IPS-15b (cell line): Measurements from ENCODE around the gene ANO1.
"Not testable (repeated sequence)": the region's sequence is repeated elsewhere in the genome, so short reads cannot be mapped to it uniquely, and the experiment has no call there.

ENCODE experiments used
- H3K27me3 ChIP-seq: one replicate; pipeline ENCODE4 v1.6.1; 2013; ENCODE audit warnings: low read length; ENCODE audit not compliant: control insufficient read depth, insufficient read depth
- H3K36me3 ChIP-seq: one replicate; pipeline ENCODE4 v1.6.1; 2013; ENCODE audit warnings: low read length; ENCODE audit not compliant: control insufficient read depth, insufficient read depth
- H3K4me1 ChIP-seq: one replicate; pipeline ENCODE4 v1.6.1; 2013; ENCODE audit warnings: mild to moderate bottlenecking, low read length; ENCODE audit not compliant: control insufficient read depth, insufficient read depth
- H3K4me3 ChIP-seq: one replicate; pipeline ENCODE4 v1.5.1; 2013; ENCODE audit warnings: low read depth, low read length
- H3K9ac ChIP-seq: one replicate; pipeline ENCODE4 v1.6.1; 2013; ENCODE audit warnings: low read depth, mild to moderate bottlenecking, low read length
- H3K9me3 ChIP-seq: one replicate; pipeline ENCODE4 v1.6.1; 2013; ENCODE audit warnings: mild to moderate bottlenecking, low read length; ENCODE audit not compliant: control insufficient read depth, insufficient read depth

ANO1 gene

GRCh38 chr11:70206226-70206981 is 128.3 kb downstream of the ANO1 start:
- Histone ChIP-seq H3K9me3 (no peaks in the 10 kb centered on the region), H3K4me3 (no peak overlapping the region), H3K4me1 (peaks cover 11% of the 10 kb centered on the region), H3K36me3 (peaks cover 17% of the 10 kb centered on the region), H3K9ac (no peak overlapping the region), H3K27me3 (no peaks in the 10 kb centered on the region)

GRCh38 chr11:70206982-70207376 is 128.9 kb downstream of the ANO1 start:
- Histone ChIP-seq H3K36me3 (peaks cover 17% of the 10 kb centered on the region), H3K4me1 (peaks cover 11% of the 10 kb centered on the region), H3K9ac (no peak overlapping the region), H3K4me3 (no peak overlapping the region), H3K9me3 (no peaks in the 10 kb centered on the region), H3K27me3 (no peaks in the 10 kb centered on the region)

GRCh38 chr11:70207531-70208131 is 129.5 kb downstream of the ANO1 start:
- Histone ChIP-seq H3K36me3 (peaks cover 17% of the 10 kb centered on the region), H3K4me1 (peaks cover 11% of the 10 kb centered on the region), H3K9me3 (no peaks in the 10 kb centered on the region), H3K9ac (no peak overlapping the region), H3K4me3 (no peak overlapping the region), H3K27me3 (no peaks in the 10 kb centered on the region)

GRCh38 chr11:70209391-70209912 is 131.3 kb downstream of the ANO1 start:
- H3K9me3 ChIP-seq: no peaks in the 10 kb centered on the region
- H3K4me3 ChIP-seq: no peak overlapping the region
- no peak overlapping the region for H3K9ac ChIP-seq
- H3K4me1 ChIP-seq: peaks cover 5% of the 10 kb centered on the region
- H3K27me3 ChIP-seq: no peaks in the 10 kb centered on the region
- H3K36me3 ChIP-seq: peaks cover 17% of the 10 kb centered on the region

GRCh38 chr11:70210051-70210501 is 132.0 kb downstream of the ANO1 start:
- Histone ChIP-seq H3K27me3 (no peaks in the 10 kb centered on the region), H3K4me1 (no peaks in the 10 kb centered on the region), H3K9ac (no peak overlapping the region), H3K4me3 (no peak overlapping the region), H3K36me3 (peaks cover 17% of the 10 kb centered on the region), H3K9me3 (no peaks in the 10 kb centered on the region)

- H3K27me3 ChIP-seq: no peaks in the 10 kb centered on the region
- peaks cover 17% of the 10 kb centered on the region for H3K36me3 ChIP-seq
- H3K4me1 ChIP-seq: no peaks in the 10 kb centered on the region
- no peak overlapping the region for H3K9ac ChIP-seq
- no peak overlapping the region for H3K4me3 ChIP-seq
- H3K9me3 ChIP-seq: no peaks in the 10 kb centered on the region
Measured at GRCh38 chr11:70210530-70210929, 132.4 kb downstream of the ANO1 start.

- no peak overlapping the region for H3K9ac ChIP-seq
- H3K36me3 ChIP-seq: peaks cover 6% of the 10 kb centered on the region
- no peaks in the 10 kb centered on the region for H3K4me1 ChIP-seq
- no peaks in the 10 kb centered on the region for H3K9me3 ChIP-seq
- H3K27me3 ChIP-seq: no peaks in the 10 kb centered on the region
- H3K4me3 ChIP-seq: no peak overlapping the region
Measured at GRCh38 chr11:70212227-70212811, 134.2 kb downstream of the ANO1 start.

GRCh38 chr11:70217388-70217787 is 139.3 kb downstream of the ANO1 start:
- H3K4me1 ChIP-seq, H3K9ac ChIP-seq, H3K27me3 ChIP-seq, H3K36me3 ChIP-seq, H3K4me3 ChIP-seq, H3K9me3 ChIP-seq: not testable (repeated sequence)

GRCh38 chr11:70218076-70218475 is 140.0 kb downstream of the ANO1 start:
- H3K9me3 ChIP-seq, H3K4me3 ChIP-seq, H3K27me3 ChIP-seq, H3K9ac ChIP-seq, H3K4me1 ChIP-seq, H3K36me3 ChIP-seq: not testable (repeated sequence)

GRCh38 chr11:70220136-70220535 is 142.0 kb downstream of the ANO1 start:
- Histone ChIP-seq H3K36me3 (no peaks in the 10 kb centered on the region), H3K27me3 (no peaks in the 10 kb centered on the region), H3K4me1 (no peaks in the 10 kb centered on the region), H3K9ac (no peak overlapping the region), H3K9me3 (no peaks in the 10 kb centered on the region), H3K4me3 (no peak overlapping the region)

GRCh38 chr11:70220920-70221319 is 142.8 kb downstream of the ANO1 start:
- Histone ChIP-seq H3K9me3 (no peaks in the 10 kb centered on the region), H3K4me3 (no peak overlapping the region), H3K27me3 (no peaks in the 10 kb centered on the region), H3K4me1 (no peaks in the 10 kb centered on the region), H3K9ac (no peak overlapping the region), H3K36me3 (no peaks in the 10 kb centered on the region)
